K562 (cell line): Measurements from ENCODE around the gene MAN1B1. TPM values are rescaled to one million over a fixed set of nuclear protein-coding genes. Genes with fewer than 3 reads are reported as not detected.

ENCODE experiments used
- ETS2 ChIP-seq: IDR thresholded peaks from 2 replicates; pipeline ENCODE4 v1.6.1; 2016; ENCODE audit warnings: borderline replicate concordance, missing genetic modification characterization, mild to moderate bottlenecking, moderate library complexity, missing compliant biosample characterization; ENCODE audit not compliant: poor library complexity, severe bottlenecking
- FOXP1 ChIP-seq: sonication (generic); formaldehyde crosslinking; IDR thresholded peaks from 2 replicates; pipeline ENCODE4 v1.8.0; 2022; ENCODE audit warnings: mild to moderate bottlenecking, missing genetic modification reagents
- HDGF ChIP-seq: fragments of 450-650 bp; IDR thresholded peaks from 2 replicates; pipeline ENCODE4 v1.6.1; 2016
- STAT5A ChIP-seq: IDR thresholded peaks from 2 replicates; pipeline ENCODE4 v1.6.1; 2012; ENCODE audit warnings: low read length, inconsistent platforms, borderline replicate concordance
- ZNF766 ChIP-seq: fragments of 200-800 bp; sonication (Bioruptor generic); conservative IDR thresholded peaks from 2 replicates; pipeline ENCODE4 v1.6.1; 2016; ENCODE audit warnings: missing genetic modification characterization, missing compliant biosample characterization
- polyA plus RNA-seq, 8 experiments: library from polyadenylated mRNA; depleted of rRNA in 4 of 8; stranded (reverse) in 5 of 8; unstranded in 3 of 8; fragments of >200 nt; fragmentation: Nextera tagmentation in 2 of 8; fragmentation: Illumina TruSeq in 1 of 8; extraction: Ambion mirVana in 2 of 8; extraction: Trizol in 1 of 8; gene quantifications; 2 replicates each; pipeline versions ENCODE4 v1.2.1 to v1.2.3, GENCODE V29; 2011 to 2014; ENCODE audit warnings: inconsistent platforms in 1 of 8, missing spikeins in 1 of 8
- total RNA-seq, 7 experiments: library from RNA; depleted of rRNA in 6 of 7; stranded (reverse); fragments of >200 nt in 6 of 7; fragmentation: Illumina TruSeq in 2 of 7; extraction: Trizol in 2 of 7; gene quantifications; 2 replicates each; pipeline versions ENCODE4 v1.2.1 to v1.2.3, GENCODE V29; 2011 to 2021; ENCODE audit warnings: low replicate concordance in 1 of 7
- TF ChIP-seq, protein P1 (sequence below): conservative IDR thresholded peaks from 2 replicates; pipeline ENCODE4 v1.6.1; 2011; ENCODE audit warnings: low read depth, mild to moderate bottlenecking, low read length; ENCODE audit not compliant: control insufficient read depth
- TF ChIP-seq, protein P2 (sequence below): fragments of 450-650 bp; formaldehyde crosslinking; IDR thresholded peaks from 2 replicates; pipeline ENCODE4 v1.4.0; 2020; ENCODE audit warnings: mild to moderate bottlenecking, moderate library complexity
- TF ChIP-seq, protein P3 (sequence below): fragments of 450-650 bp; IDR thresholded peaks from 2 replicates; pipeline ENCODE4 v1.6.1; 2017; ENCODE audit warnings: mild to moderate bottlenecking, moderate library complexity
- TF ChIP-seq, protein P4 (sequence below): fragments of 250-450 bp; sonication (Bioruptor Pico); IDR thresholded peaks from 2 replicates; pipeline ENCODE4 v1.9.0; 2021; ENCODE audit warnings: mild to moderate bottlenecking, inconsistent platforms
- TF ChIP-seq, protein P5 (sequence below): fragments of 450-650 bp; IDR thresholded peaks from 2 replicates; pipeline ENCODE4 v1.6.1; 2016; ENCODE audit warnings: low read depth

Gene MAN1B1
- total and polyA plus RNA-seq, 9 of the 15 experiments (the other 6 are each of a cell fraction or from before 2014, with no cell fraction given), result 0.55 to 36.6 (median 27.3) TPM

DNA sequence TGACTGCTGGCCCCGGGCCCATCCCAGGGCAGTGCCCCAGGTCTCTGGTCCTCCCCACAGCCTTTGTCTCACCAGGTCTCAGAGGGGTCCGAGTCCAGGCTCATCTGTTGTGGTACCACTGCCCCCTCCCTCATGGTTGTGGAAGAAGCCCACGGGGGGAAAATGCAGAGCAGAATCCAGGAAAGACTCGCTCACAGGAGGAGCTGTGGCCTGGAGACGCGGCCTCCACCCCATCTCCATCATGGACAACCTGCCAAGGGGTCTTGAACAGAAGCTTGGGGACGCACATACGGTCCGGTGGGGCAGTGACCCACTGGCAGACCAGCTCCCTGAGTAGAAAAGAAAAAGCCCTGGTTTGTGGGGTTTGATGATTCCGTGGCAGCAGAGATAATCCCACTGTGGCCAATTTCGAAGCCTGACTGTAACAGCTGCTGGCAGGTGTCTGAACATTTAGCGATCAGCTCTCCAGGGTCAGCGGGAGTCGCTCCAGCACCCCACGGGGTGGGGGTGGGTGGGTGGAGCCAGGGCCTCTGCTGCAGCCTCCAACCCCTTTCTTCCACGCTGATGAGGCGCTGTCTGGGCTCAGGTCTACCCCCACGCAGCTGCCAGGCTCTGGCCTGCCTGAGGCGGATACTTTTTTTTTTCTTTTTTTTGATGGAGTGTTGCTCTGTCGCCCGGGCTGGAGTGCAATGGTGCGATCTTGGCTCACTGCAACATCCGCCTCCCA lies 50.3 kb downstream of the MAN1B1 start (continued):
- TF ChIP-seq, protein P1, sequence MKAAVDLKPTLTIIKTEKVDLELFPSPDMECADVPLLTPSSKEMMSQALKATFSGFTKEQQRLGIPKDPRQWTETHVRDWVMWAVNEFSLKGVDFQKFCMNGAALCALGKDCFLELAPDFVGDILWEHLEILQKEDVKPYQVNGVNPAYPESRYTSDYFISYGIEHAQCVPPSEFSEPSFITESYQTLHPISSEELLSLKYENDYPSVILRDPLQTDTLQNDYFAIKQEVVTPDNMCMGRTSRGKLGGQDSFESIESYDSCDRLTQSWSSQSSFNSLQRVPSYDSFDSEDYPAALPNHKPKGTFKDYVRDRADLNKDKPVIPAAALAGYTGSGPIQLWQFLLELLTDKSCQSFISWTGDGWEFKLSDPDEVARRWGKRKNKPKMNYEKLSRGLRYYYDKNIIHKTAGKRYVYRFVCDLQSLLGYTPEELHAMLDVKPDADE, result no peak
- TF ChIP-seq ZNF766 (CRISPR knock-in tag), result no peak
- TF ChIP-seq ETS2 (tag), result no peak
- TF ChIP-seq, protein P2, sequence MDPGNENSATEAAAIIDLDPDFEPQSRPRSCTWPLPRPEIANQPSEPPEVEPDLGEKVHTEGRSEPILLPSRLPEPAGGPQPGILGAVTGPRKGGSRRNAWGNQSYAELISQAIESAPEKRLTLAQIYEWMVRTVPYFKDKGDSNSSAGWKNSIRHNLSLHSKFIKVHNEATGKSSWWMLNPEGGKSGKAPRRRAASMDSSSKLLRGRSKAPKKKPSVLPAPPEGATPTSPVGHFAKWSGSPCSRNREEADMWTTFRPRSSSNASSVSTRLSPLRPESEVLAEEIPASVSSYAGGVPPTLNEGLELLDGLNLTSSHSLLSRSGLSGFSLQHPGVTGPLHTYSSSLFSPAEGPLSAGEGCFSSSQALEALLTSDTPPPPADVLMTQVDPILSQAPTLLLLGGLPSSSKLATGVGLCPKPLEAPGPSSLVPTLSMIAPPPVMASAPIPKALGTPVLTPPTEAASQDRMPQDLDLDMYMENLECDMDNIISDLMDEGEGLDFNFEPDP (CRISPR knock-in tag), result no peak
- TF ChIP-seq HDGF, result no peak
- TF ChIP-seq, protein P3, sequence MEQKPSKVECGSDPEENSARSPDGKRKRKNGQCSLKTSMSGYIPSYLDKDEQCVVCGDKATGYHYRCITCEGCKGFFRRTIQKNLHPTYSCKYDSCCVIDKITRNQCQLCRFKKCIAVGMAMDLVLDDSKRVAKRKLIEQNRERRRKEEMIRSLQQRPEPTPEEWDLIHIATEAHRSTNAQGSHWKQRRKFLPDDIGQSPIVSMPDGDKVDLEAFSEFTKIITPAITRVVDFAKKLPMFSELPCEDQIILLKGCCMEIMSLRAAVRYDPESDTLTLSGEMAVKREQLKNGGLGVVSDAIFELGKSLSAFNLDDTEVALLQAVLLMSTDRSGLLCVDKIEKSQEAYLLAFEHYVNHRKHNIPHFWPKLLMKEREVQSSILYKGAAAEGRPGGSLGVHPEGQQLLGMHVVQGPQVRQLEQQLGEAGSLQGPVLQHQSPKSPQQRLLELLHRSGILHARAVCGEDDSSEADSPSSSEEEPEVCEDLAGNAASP, result no peak
- TF ChIP-seq, protein P4, sequence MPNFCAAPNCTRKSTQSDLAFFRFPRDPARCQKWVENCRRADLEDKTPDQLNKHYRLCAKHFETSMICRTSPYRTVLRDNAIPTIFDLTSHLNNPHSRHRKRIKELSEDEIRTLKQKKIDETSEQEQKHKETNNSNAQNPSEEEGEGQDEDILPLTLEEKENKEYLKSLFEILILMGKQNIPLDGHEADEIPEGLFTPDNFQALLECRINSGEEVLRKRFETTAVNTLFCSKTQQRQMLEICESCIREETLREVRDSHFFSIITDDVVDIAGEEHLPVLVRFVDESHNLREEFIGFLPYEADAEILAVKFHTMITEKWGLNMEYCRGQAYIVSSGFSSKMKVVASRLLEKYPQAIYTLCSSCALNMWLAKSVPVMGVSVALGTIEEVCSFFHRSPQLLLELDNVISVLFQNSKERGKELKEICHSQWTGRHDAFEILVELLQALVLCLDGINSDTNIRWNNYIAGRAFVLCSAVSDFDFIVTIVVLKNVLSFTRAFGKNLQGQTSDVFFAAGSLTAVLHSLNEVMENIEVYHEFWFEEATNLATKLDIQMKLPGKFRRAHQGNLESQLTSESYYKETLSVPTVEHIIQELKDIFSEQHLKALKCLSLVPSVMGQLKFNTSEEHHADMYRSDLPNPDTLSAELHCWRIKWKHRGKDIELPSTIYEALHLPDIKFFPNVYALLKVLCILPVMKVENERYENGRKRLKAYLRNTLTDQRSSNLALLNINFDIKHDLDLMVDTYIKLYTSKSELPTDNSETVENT (CRISPR knock-in tag), result no peak
- TF ChIP-seq, protein P5, sequence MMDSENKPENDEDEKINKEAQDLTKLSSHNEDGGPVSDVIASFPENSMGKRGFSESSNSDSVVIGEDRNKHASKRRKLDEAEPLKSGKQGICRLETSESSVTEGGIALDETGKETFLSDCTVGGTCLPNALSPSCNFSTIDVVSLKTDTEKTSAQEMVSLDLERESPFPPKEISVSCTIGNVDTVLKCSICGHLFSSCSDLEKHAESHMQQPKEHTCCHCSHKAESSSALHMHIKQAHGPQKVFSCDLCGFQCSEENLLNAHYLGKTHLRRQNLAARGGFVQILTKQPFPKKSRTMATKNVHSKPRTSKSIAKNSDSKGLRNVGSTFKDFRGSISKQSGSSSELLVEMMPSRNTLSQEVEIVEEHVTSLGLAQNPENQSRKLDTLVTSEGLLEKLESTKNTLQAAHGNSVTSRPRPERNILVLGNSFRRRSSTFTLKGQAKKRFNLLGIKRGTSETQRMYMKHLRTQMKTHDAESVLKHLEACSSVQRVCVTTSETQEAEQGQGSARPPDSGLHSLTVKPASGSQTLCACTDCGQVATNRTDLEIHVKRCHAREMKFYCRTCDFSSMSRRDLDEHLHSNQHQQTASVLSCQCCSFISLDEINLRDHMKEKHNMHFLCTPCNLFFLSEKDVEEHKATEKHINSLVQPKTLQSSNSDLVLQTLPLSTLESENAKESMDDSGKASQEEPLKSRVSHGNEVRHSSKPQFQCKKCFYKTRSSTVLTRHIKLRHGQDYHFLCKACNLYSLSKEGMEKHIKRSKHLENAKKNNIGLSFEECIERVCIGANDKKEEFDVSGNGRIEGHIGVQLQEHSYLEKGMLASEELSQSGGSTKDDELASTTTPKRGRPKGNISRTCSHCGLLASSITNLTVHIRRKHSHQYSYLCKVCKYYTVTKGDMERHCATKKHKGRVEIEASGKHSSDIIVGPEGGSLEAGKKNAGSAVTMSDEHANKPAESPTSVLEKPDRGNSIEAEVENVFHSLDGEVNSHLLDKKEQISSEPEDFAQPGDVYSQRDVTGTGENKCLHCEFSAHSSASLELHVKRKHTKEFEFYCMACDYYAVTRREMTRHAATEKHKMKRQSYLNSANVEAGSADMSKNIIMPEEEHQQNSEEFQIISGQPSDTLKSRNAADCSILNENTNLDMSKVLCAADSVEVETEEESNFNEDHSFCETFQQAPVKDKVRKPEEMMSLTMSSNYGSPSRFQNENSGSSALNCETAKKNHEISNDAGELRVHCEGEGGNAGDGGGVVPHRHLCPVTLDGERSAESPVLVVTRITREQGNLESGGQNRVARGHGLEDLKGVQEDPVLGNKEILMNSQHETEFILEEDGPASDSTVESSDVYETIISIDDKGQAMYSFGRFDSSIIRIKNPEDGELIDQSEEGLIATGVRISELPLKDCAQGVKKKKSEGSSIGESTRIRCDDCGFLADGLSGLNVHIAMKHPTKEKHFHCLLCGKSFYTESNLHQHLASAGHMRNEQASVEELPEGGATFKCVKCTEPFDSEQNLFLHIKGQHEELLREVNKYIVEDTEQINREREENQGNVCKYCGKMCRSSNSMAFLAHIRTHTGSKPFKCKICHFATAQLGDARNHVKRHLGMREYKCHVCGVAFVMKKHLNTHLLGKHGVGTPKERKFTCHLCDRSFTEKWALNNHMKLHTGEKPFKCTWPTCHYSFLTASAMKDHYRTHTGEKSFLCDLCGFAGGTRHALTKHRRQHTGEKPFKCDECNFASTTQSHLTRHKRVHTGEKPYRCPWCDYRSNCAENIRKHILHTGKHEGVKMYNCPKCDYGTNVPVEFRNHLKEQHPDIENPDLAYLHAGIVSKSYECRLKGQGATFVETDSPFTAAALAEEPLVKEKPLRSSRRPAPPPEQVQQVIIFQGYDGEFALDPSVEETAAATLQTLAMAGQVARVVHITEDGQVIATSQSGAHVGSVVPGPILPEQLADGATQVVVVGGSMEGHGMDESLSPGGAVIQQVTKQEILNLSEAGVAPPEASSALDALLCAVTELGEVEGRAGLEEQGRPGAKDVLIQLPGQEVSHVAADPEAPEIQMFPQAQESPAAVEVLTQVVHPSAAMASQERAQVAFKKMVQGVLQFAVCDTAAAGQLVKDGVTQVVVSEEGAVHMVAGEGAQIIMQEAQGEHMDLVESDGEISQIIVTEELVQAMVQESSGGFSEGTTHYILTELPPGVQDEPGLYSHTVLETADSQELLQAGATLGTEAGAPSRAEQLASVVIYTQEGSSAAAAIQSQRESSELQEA, result no peak
- TF ChIP-seq STAT5A, result no peak
- TF ChIP-seq FOXP1 (CRISPR knock-in tag), result no peak
- TF ChIP-seq, all 486 proteins: peak for 0
